GM19043 (cell line): ENCODE data around the gene KLHL15.
A peak's percentile ranks its signal among the peaks of the same experiment; 100 is the strongest.
"Not testable (repeated sequence)": the region's sequence is repeated elsewhere in the genome, so short reads cannot be mapped to it uniquely, and the experiment has no call there.

Experiments
- ATAC-seq: cut with Tn5 transposase; IDR thresholded peaks from one replicate; pipeline ENCODE4 v1.9.1; 2021; ENCODE audit warnings: low read depth; ENCODE audit not compliant: unreplicated experiment

KLHL15 gene

GRCh38 chrX:24027086-24027485 lies at the start of gene KLHL15:
Gene KLHL15 (minus strand): TSS chrX:24027186. CDS start chrX:24006693, 20,493 bp downstream.
- ATAC-seq: no peak

GRCh38 chrX:24069877-24070276 lies 42.9 kb upstream of the KLHL15 start:
- no peak for ATAC-seq

- no peak for ATAC-seq
These were observed 36.5 kb upstream of the KLHL15 start for GRCh38 chrX:24063488-24063887.

GRCh38 chrX:24055043-24055356 lies 28.0 kb upstream of the KLHL15 start:
- ATAC-seq: no peak

- peak; percentile 90 for ATAC-seq
These were observed 27.4 kb upstream of the KLHL15 start, which contains the start of gene EIF2S3 for GRCh38 chrX:24054182-24055042. Gene EIF2S3 (plus strand): TSS chrX:24054956. CDS start chrX:24054969, 13 bp downstream.

- ATAC-seq: not testable (repeated sequence)
These were observed 23.7 kb upstream of the KLHL15 start for GRCh38 chrX:24050522-24051318.

GRCh38 chrX:24049643-24050042 lies 22.7 kb upstream of the KLHL15 start:
- ATAC-seq: not testable (repeated sequence)

GRCh38 chrX:24046060-24046459 lies 19.1 kb upstream of the KLHL15 start:
- ATAC-seq: not testable (repeated sequence)

GRCh38 chrX:24037729-24038128 lies 10.7 kb upstream of the KLHL15 start:
- ATAC-seq: no peak

- no peak for ATAC-seq
These were observed 7.5 kb upstream of the KLHL15 start for GRCh38 chrX:24034485-24034884.

GRCh38 chrX:24030597-24030996 lies 3.6 kb upstream of the KLHL15 start:
- no peak for ATAC-seq

- no peak for ATAC-seq
These were observed 999 bp upstream of the KLHL15 start for GRCh38 chrX:24027985-24028384.

- ATAC-seq: no peak
These were observed 554 bp downstream of the KLHL15 start for GRCh38 chrX:24026432-24026831.

GRCh38 chrX:24025741-24026403 lies 1.1 kb downstream of the KLHL15 start:
- ATAC-seq: peak; percentile 15

GRCh38 chrX:24024819-24025740 lies 1.9 kb downstream of the KLHL15 start:
- peak; percentile 70 for ATAC-seq

- ATAC-seq: no peak
These were observed 2.9 kb downstream of the KLHL15 start for GRCh38 chrX:24023972-24024669.

GRCh38 chrX:24023544-24023943 lies 3.4 kb downstream of the KLHL15 start:
- ATAC-seq: no peak

GRCh38 chrX:24020306-24020876 lies 6.6 kb downstream of the KLHL15 start:
- ATAC-seq: no peak

GRCh38 chrX:24019448-24019847 lies 7.5 kb downstream of the KLHL15 start:
- no peak for ATAC-seq
